ENCODE measurements around the gene OGFRL1. TPM values are rescaled to one million over a fixed set of nuclear protein-coding genes. Genes with fewer than 3 reads are reported as not detected.

The OGFRL1 gene
- total and polyA plus RNA-seq, 2 of the 4 experiments (the other 2 are of a cell fraction): 5.4 to 5.7 TPM

- no peak overlapping the region for H2BK15ac ChIP-seq (ENCODE audit: low read depth, low read length)
- H3K4me2 ChIP-seq (ENCODE audit: low read depth, low read length): no peak overlapping the region
- dilution Hi-C loops (cut with HindIII; ENCODE audit: low sequenced_read_pairs, unreplicated experiment): no loop called here
- ChIA-PET POLR2A (ENCODE audit: unreplicated experiment) (interaction anchor here (0.6 kb wide), 2 partner anchors 8 to 69 kb away, joined by 3 read pairs; no protein-coding TSS in a partner anchor), CTCF (no interaction called here)
- no peaks in the 10 kb centered on the region for H3K9me3 ChIP-seq (ENCODE audit: control insufficient read depth, insufficient read depth, low read length)
- ATAC-seq (ENCODE audit: low read depth) (no peak), DNase-seq (no peak)
- H3K36me3 ChIP-seq (ENCODE audit: control insufficient read depth, insufficient read depth, low read length): peaks cover 8% of the 10 kb centered on the region; the same call in 1 of the 2 replicates
- H4K91ac ChIP-seq (ENCODE audit: insufficient read depth, low read depth, low read length): no peak overlapping the region
- intact Hi-C loops (cut with micrococcal nuclease): no loop called here
- 0 out of 2 replicates have a peak, but pooled peaks cover 4% of the 10 kb centered on the region for H3K4me1 ChIP-seq (ENCODE audit: control insufficient read depth, insufficient read depth, low read length)
- H3K56ac ChIP-seq (ENCODE audit: extremely low read depth, insufficient read depth, low read length): no peak overlapping the region
- no peak overlapping the region for H3K27ac ChIP-seq (ENCODE audit: insufficient read depth, low read length)
- H4K8ac ChIP-seq (ENCODE audit: low read depth in 2 of 2, low read length in 2 of 2): no peak overlapping the region
- H4K5ac ChIP-seq (ENCODE audit: low read depth, low read length): no peak overlapping the region
- H3K18ac ChIP-seq (ENCODE audit: low read depth, low read length): no peak overlapping the region
- in situ Hi-C loops (cut with MboI; ENCODE audit: low sequenced_read_pairs): no loop called here
- no peak overlapping the region for H2BK120ac ChIP-seq (ENCODE audit: low read depth, low read length)
- H3K23ac ChIP-seq (ENCODE audit: low read depth, low read length): no peak overlapping the region
- no TSS peak for BruUV-seq (replicated peaks)
- no peak overlapping the region for H2BK20ac ChIP-seq (ENCODE audit: low read depth, low read length)
- H3K79me1 ChIP-seq (ENCODE audit: low read depth in 1 of 2, low read length in 2 of 2): peaks cover 6 to 9% of the 10 kb centered on the region in 2 experiments; a peak in 3 of 4 replicates
- H4K20me1 ChIP-seq (ENCODE audit: insufficient read depth, low read length): no peaks in the 10 kb centered on the region
- TF ChIP-seq CHD1 (IDR thresholded peaks at IDR 0.05; ENCODE audit: low read depth, low read length) (no peak), RAD21 (IDR thresholded peaks at IDR 0.05; ENCODE audit: low read length) (no peak), RCOR1 (IDR thresholded peaks at IDR 0.05; ENCODE audit: insufficient replicate concordance, low read length) (no peak), USF2 (IDR thresholded peaks at IDR 0.05; ENCODE audit: low read depth, low read length) (no peak)
- TF ChIP-seq, protein P1, sequence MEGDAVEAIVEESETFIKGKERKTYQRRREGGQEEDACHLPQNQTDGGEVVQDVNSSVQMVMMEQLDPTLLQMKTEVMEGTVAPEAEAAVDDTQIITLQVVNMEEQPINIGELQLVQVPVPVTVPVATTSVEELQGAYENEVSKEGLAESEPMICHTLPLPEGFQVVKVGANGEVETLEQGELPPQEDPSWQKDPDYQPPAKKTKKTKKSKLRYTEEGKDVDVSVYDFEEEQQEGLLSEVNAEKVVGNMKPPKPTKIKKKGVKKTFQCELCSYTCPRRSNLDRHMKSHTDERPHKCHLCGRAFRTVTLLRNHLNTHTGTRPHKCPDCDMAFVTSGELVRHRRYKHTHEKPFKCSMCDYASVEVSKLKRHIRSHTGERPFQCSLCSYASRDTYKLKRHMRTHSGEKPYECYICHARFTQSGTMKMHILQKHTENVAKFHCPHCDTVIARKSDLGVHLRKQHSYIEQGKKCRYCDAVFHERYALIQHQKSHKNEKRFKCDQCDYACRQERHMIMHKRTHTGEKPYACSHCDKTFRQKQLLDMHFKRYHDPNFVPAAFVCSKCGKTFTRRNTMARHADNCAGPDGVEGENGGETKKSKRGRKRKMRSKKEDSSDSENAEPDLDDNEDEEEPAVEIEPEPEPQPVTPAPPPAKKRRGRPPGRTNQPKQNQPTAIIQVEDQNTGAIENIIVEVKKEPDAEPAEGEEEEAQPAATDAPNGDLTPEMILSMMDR (conservative IDR thresholded peaks at IDR 0.05; ENCODE audit: low read depth, low read length): no peak
- no peak overlapping the region for H3K4me3 ChIP-seq (ENCODE audit: insufficient read depth, low read depth, low read length)
- H2AFZ ChIP-seq (replicated peaks; ENCODE audit: low read length, poor library complexity): no peak overlapping the region
- H2BK5ac ChIP-seq (ENCODE audit: low read depth, low read length, poor library complexity, severe bottlenecking): no peak overlapping the region
- H3K27me3 ChIP-seq (ENCODE audit: control insufficient read depth, insufficient read depth, low read length): no peaks in the 10 kb centered on the region
- no peaks in the 10 kb centered on the region for H3K9me1 ChIP-seq (ENCODE audit: insufficient read depth, low read length)
- H3K4ac ChIP-seq (ENCODE audit: low read depth, low read length): no peak overlapping the region
- H2AK5ac ChIP-seq (ENCODE audit: low read depth, low read length): no peak overlapping the region; the same call in 1 of the 2 replicates
- no peak overlapping the region for H3K14ac ChIP-seq (replicated peaks; ENCODE audit: low read depth, low read length)
- no peak overlapping the region for H3K9ac ChIP-seq (ENCODE audit: low read depth, low read length)
- WGBS, 2 experiments (ENCODE audit: extremely low coverage in 2 of 2, insufficient read length in 1 of 2): no CpG with 5 or more reads among the region's 4 CpGs
- H2AK9ac ChIP-seq (replicated peaks; ENCODE audit: low read depth, low read length, poor library complexity): no peak overlapping the region
These were observed 12.1 kb downstream of the OGFRL1 start for GRCh38 chr6:71300561-71301168.
